Measurements from ENCODE around the gene CRY2. TPM values are rescaled to one million over a fixed set of nuclear protein-coding genes. Genes with fewer than 3 reads are reported as not detected.
A peak's percentile ranks its signal among the peaks of the same experiment; 100 is the strongest.
"Not testable (repeated sequence)": the region's sequence is repeated elsewhere in the genome, so short reads cannot be mapped to it uniquely, and the experiment has no call there.

CRY2 gene
- total RNA-seq, 2 experiments from 2014 or later = 18.4 to 22.7 TPM

DNA sequence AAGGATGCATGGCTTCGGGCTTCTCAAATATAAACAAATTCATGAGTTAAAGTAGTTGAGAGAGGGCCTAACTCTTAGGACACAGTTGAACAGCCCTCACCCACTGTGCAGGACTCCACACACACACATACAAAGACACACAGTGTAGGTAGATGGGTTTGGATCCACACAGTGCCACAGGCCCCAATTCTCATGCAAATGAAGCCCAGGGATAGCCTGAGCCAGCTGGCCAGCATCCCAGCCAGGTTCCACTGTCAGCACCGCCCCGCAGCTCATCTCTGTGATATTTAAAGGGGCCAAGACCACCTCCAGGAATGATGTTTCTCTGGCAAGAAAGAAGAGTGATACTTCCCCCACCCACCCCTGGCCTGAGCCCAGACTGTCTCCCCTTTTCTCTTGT is 30.7 kb upstream of the CRY2 start:
- H3K36me3 Mint-ChIP-seq (ENCODE audit: low read depth) = peaks cover 9% of the 10 kb centered on the region
- DNase-seq = no peak
- POLR2A ChIA-PET = interaction anchor here (1.4 to 2.1 kb wide), 3 partner anchors 13 to 22 kb away, joined by 3 to 12 read pairs (median 5); partner anchors contain the start of gene SLC35C1
- peaks cover 2% of the 10 kb centered on the region for H3K4me1 Mint-ChIP-seq
- H3K27me3 Mint-ChIP-seq = no peaks in the 10 kb centered on the region
- H3K4me3 Mint-ChIP-seq = no peak overlapping the region
- CTCF ChIA-PET = interaction anchor here (1.3 to 1.8 kb wide), 2 partner anchors 26 to 45 kb away, joined by 4 to 5 read pairs; no protein-coding TSS in a partner anchor
- H3K27ac Mint-ChIP-seq = no peak overlapping the region
- H3K9me3 Mint-ChIP-seq = no peaks in the 10 kb centered on the region

DNA sequence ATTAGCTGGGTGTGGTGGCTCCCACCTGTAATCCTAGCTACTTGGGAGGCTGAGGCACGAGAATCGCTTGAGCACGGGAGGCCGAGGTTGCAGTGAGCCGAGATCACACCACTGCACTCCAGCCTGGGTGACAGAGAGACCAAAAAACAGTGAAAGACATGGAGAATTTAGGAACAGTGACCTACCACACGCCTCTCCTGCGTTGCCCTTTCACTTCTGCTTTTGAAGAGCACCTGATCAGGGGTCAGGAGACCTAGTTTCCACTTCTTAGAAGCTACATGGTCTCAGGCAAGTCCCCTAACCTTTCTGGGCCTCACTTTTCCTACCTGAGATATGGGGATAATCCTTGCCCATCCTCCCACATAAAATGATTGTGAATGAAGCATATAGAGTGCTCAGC is 30.1 kb upstream of the CRY2 start:
- Mint-ChIP-seq H3K4me1 (peaks cover 2% of the 10 kb centered on the region), H3K27me3 (no peaks in the 10 kb centered on the region), H3K36me3 (ENCODE audit: low read depth) (peaks cover 7% of the 10 kb centered on the region), H3K9me3 (no peaks in the 10 kb centered on the region), H3K4me3 (no peak overlapping the region), H3K27ac (no peak overlapping the region)
- POLR2A ChIA-PET = interaction anchor here (1.4 to 2.1 kb wide), 4 partner anchors 9 to 22 kb away, joined by 3 to 12 read pairs (median 4); partner anchors contain the start of gene SLC35C1
- CTCF ChIA-PET = interaction anchor here (1.3 kb wide), 1 partner anchor 45 kb away, joined by 4 read pairs; no protein-coding TSS in a partner anchor
- no peak for DNase-seq

DNA sequence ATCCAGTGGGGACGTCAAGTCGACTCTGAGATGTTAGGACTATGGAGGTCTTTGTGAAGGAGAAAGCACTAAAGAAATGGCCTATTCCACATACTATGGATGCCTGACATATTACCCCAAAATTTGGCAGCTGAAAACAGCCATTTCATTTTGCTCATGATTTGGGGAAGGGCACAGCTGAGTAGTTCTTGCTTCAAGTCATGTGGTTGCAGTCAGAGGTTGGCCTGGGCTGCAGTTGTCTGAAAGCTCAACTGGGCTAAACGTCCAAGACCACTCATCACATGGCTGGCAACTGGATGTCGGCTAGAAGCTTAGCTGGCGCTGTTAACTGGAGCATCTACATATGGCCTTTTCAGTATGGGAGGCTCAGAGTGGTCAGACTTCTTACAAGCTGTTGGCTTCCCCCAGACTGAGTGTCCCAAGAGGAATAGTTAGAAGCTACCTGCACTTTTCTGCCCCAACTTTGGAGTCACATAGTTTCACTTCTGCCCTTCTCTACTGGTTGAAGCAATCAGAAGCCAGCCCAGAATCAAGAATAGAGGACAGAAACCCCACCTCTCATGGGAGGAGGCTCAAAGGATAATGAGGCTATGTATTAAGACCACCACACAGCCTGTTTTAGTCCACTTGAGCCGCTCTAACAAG is 28.2 kb upstream of the CRY2 start:
- DNase-seq = no peak
- H3K36me3 Mint-ChIP-seq (ENCODE audit: low read depth) = no peaks in the 10 kb centered on the region
- H3K27me3 Mint-ChIP-seq = peaks cover 2% of the 10 kb centered on the region
- CTCF ChIA-PET = interaction anchor here (1.3 kb wide), 1 partner anchor 15 kb away, joined by 3 read pairs; no protein-coding TSS in a partner anchor
- POLR2A ChIA-PET = interaction anchor here (1.7 kb wide), 1 partner anchor 10 kb away, joined by 4 read pairs; no protein-coding TSS in a partner anchor
- no peaks in the 10 kb centered on the region for H3K4me1 Mint-ChIP-seq
- H3K9me3 Mint-ChIP-seq = no peaks in the 10 kb centered on the region
- no peak overlapping the region for H3K4me3 Mint-ChIP-seq
- no peak overlapping the region for H3K27ac Mint-ChIP-seq

DNA sequence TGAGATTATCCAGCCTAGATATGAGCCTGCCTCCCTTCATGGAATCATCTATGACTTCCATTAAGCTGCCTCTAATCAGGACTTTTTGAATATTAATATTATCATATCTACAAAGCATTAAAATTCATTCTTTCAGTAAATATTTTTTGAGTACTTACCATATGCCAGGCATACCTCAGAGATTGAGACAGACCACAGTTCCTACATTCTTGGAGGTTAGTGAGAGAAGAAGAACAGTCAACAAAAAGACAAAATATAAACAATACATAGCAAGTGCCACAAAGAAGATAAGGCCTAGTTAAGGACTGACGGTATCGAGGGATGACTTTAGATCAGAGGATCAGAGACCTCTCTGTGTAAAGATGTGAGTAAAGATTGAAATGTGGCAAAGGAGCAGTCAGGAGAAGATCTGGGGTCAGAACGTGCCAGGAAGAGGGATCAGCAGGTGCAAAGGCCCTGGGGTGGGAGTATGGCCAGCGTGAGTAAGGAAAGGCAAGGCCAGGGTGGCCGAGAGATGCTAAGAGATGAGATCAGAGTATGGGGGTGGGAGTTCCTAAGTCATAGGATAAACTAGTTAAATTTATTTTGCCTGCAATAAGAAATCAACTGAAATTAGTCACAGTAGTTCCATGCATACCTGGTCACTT is 26.9 kb upstream of the CRY2 start:
- Mint-ChIP-seq H3K4me3 (no peak overlapping the region), H3K27ac (no peak overlapping the region), H3K36me3 (ENCODE audit: low read depth) (no peaks in the 10 kb centered on the region), H3K27me3 (peaks cover 7% of the 10 kb centered on the region), H3K9me3 (no peaks in the 10 kb centered on the region), H3K4me1 (no peaks in the 10 kb centered on the region)
- no peak for DNase-seq
- ChIA-PET CTCF (interaction anchor here (1.0 to 1.3 kb wide), 2 partner anchors 14 to 49 kb away, joined by 3 read pairs; no protein-coding TSS in a partner anchor), POLR2A (no interaction called here)

DNA sequence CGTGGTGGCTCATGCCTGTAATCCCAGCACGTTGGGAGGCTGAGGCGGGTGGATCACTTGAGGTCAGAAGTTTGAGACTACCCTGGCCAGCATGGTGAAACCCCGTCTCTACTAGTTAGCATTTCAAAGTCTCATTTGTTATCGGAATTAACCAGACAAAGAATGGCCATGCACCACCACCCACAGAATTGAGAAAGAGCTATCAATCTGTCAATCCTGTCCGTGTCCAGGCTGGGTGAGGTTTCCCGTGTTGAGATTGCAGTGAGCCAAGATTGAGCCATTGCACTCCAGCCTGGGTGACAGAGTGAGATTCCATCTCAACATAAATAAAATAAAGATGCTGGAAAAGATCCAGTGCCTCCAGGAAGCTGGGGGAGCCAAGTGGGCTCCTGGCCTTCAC is 20.8 kb upstream of the CRY2 start:
- DNase-seq; H3K36me3 Mint-ChIP-seq (ENCODE audit: low read depth); H3K4me3 Mint-ChIP-seq; POLR2A ChIA-PET; H3K4me1 Mint-ChIP-seq; H3K27ac Mint-ChIP-seq; H3K9me3 Mint-ChIP-seq: not testable (repeated sequence)
- CTCF ChIA-PET = interaction anchor here (1.2 to 1.3 kb wide), 2 partner anchors 8 to 17 kb away, joined by 3 to 5 read pairs; no protein-coding TSS in a partner anchor
- H3K27me3 Mint-ChIP-seq = peaks cover 35% of the 10 kb centered on the region

DNA sequence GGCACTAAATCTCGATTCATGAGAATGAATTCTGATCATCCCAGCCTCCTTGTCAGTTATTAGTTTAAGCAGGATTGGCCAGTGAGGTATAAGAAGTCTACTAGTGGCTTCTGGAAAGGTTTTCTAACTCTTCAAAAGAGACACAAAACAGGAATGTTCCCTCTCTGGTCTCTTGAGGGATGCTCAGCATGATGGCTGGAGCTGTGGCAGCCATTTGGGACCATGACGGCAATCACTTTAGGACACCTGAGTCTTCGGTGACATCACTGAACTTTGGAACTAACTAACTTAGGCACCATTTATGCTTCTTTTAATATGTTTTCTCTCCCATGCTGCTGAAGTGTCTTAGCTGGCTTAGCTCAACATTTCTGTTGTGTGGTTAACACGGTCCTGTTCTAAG is 20.2 kb upstream of the CRY2 start:
- no peak overlapping the region for H3K27ac Mint-ChIP-seq
- ChIA-PET POLR2A (no interaction called here), CTCF (no interaction called here)
- peaks cover 3% of the 10 kb centered on the region for H3K36me3 Mint-ChIP-seq (ENCODE audit: low read depth)
- no peak overlapping the region for H3K4me3 Mint-ChIP-seq
- H3K27me3 Mint-ChIP-seq = peaks cover 35% of the 10 kb centered on the region
- H3K4me1 Mint-ChIP-seq = peaks cover 7% of the 10 kb centered on the region
- no peak for DNase-seq
- H3K9me3 Mint-ChIP-seq = no peaks in the 10 kb centered on the region

DNA sequence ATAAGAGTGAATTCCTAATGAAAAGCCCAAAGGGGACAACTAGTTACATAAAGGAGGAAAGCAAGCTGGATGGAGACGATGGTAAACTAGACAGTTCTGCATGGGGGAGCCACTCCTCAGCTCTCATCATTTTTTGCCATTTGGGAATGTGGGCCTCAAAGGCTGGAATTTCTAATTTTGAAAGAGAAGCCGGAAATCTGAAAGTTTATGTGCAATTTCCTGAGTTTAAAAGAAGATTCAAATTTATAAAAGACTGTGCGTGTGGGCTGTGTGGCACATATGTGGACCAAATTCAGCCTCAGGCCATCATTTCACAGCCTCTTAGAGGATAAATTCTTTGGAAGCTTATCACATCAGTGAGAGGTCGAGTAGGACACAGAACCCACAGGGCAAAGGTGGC is 18.3 kb upstream of the CRY2 start:
- Mint-ChIP-seq H3K27ac (no peak overlapping the region), H3K9me3 (no peaks in the 10 kb centered on the region), H3K4me1 (peaks cover 21% of the 10 kb centered on the region), H3K27me3 (peaks cover 34% of the 10 kb centered on the region), H3K4me3 (no peak overlapping the region), H3K36me3 (ENCODE audit: low read depth) (peaks cover 3% of the 10 kb centered on the region)
- ChIA-PET CTCF (interaction anchor here (1.0 to 1.2 kb wide), 2 partner anchors 14 to 20 kb away, joined by 3 read pairs; no protein-coding TSS in a partner anchor), POLR2A (no interaction called here)
- DNase-seq = no peak

DNA sequence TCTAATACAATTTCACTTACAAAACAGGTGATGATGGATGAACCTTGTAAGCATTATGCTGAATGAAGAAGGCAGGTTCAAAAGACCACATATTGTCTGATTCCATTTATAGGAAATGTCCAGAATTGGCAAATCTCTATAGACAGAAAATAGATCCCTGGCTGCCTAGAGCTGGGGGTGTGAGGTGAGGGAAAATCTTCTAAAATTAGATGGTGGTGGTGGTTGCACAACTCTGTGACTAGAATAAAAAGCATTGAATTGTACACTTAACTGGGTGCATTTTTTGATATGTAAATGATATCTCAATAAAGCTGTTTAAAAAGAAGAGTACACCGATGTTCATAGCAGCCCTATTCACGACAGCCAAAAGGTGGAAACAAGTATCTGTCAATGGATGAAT is 16.7 kb upstream of the CRY2 start:
- no peaks in the 10 kb centered on the region for H3K9me3 Mint-ChIP-seq
- peaks cover 33% of the 10 kb centered on the region for H3K4me1 Mint-ChIP-seq
- ChIA-PET CTCF (interaction anchor here (1.6 to 1.8 kb wide), 2 partner anchors 12 to 59 kb away, joined by 4 to 5 read pairs; no protein-coding TSS in a partner anchor), POLR2A (interaction anchor here (2.2 kb wide), 1 partner anchor 26 kb away, joined by 8 read pairs; the partner anchor contains the start of gene SLC35C1)
- peaks cover 28% of the 10 kb centered on the region for H3K27me3 Mint-ChIP-seq
- H3K36me3 Mint-ChIP-seq (ENCODE audit: low read depth) = peaks cover 3% of the 10 kb centered on the region
- DNase-seq = no peak
- no peak overlapping the region for H3K4me3 Mint-ChIP-seq
- H3K27ac Mint-ChIP-seq = no peak overlapping the region

DNA sequence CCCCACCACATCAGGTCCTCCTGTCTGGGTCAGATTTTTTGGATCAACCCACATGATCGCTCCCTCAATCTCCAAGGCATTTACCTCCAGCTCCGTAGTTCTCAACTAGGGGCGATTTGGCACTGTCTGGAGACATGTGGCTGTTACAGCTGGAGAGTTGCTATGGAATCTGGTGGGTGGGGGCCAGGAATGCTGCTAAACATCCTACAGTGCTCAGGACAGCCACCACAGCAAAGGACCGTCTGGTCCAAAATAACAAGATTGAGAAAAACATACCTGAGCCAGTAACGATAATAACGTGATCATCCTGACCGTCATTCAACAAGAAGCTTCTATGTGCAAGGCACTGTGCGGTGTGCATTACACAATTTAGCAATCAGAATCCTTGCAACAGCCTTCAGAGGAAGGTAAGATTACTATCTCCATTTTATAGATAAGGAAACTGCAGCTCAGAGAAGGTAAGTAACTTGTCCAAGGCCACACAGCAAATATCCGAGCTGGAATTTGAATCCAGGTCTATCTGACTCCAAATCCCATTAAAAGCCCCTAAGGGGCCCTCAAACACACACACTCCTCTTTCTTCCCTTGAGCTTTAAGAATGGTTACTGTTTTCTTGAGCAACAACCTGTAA is 14.3 kb upstream of the CRY2 start:
- ChIA-PET CTCF (interaction anchor here (1.4 to 3.3 kb wide), 4 partner anchors 12 to 61 kb away, joined by 3 to 79 read pairs (median 24); partner anchors contain the start of genes CRY2 and SLC35C1), POLR2A (interaction anchor here (2.3 to 3.8 kb wide), 4 partner anchors 8 to 85 kb away, joined by 9 to 41 read pairs (median 10); partner anchors contain the start of genes CRY2 and PEX16)
- DNase-seq = no peak
- H3K27me3 Mint-ChIP-seq = peaks cover 23% of the 10 kb centered on the region
- H3K36me3 Mint-ChIP-seq (ENCODE audit: low read depth) = peaks cover 6% of the 10 kb centered on the region
- no peaks in the 10 kb centered on the region for H3K9me3 Mint-ChIP-seq
- H3K4me1 Mint-ChIP-seq = peaks cover 39% of the 10 kb centered on the region
- H3K27ac Mint-ChIP-seq = no peak overlapping the region
- H3K4me3 Mint-ChIP-seq = no peak overlapping the region

DNA sequence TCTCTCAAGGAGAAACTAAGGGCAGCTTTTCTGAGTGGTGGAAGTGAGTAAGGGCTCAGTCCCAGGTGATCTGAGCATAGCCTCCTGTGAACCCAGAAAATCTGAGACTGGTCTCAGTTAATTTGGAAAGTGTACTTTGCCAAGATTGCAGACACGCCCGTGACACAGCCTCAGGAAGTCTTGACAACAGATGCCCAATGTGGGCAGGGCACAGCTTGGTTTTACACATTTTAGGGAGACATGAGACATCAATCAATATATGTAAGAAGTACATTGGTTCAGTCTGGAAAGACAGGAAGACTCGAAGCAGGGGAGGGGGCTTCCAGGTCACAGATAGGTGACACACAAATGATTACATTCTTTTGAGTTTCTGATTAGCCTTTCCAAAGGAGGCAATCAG is 13.5 kb upstream of the CRY2 start:
- Mint-ChIP-seq H3K36me3 (ENCODE audit: low read depth) (peaks cover 6% of the 10 kb centered on the region), H3K27me3 (peaks cover 14% of the 10 kb centered on the region), H3K9me3 (no peaks in the 10 kb centered on the region), H3K4me1 (peaks cover 39% of the 10 kb centered on the region), H3K4me3 (peak overlapping the region; percentile 77), H3K27ac (peak overlapping the region; percentile 91)
- no peak for DNase-seq
- CTCF ChIA-PET = interaction anchor here (1.4 to 3.3 kb wide), 6 partner anchors 8 to 173 kb away, joined by 3 to 79 read pairs (median 12); partner anchors contain the start of genes CRY2 and SLC35C1
- POLR2A ChIA-PET = interaction anchor here (0.8 to 3.8 kb wide), 10 partner anchors 9 to 405 kb away, joined by 3 to 41 read pairs (median 8); partner anchors contain the start of genes CRY2, PEX16 and SLC35C1

DNA sequence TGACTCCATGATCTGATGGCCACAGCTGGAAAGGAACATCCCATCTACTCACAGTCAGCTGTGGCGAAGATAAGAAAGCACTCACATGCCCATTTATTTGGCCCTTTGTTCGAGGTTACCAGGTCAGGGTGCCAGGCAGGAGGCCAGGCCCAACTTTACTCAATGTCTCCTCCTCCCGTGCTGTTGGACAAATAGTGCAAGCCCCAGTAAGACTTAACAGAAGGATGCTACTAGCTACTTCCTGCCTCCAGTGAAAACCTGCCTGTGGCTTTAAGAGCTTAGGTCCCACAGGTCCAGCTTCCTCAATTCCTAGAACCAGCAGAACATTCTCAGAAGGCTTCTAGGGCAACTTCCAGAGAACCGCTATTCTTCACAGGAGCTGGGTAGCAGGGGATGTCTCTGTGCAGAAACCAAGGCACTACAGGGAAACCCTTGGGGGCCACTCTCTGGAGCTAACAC is 12.9 kb upstream of the CRY2 start:
- H3K36me3 Mint-ChIP-seq (ENCODE audit: low read depth) = peaks cover 6% of the 10 kb centered on the region

DNA sequence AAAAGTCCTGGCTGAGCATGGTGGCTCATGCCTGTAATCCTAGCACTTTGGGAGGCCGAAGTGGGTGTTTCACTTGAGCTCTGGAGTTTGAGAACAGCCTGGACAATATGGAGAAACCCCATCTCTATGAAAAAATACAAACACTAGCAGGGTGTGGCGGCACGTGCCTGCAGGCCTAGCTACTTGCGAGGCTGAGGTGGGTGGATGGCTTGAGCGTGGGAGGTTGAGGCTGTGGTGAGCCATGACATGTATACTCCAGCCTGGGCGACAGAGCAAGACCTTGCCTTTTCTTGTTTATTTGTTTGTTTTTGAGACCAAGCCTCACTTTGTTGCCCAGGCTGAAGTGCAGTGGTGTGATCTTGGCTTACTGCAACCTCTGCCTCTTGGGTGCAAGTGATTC is 8.1 kb upstream of the CRY2 start:
- no peak overlapping the region for H3K4me3 Mint-ChIP-seq
- CTCF ChIA-PET = no interaction called here

More for the DNA sequence above, 12.9 kb upstream of the CRY2 start:
- H3K27ac Mint-ChIP-seq = peak overlapping the region; percentile 91
- ChIA-PET POLR2A (interaction anchor here (0.9 to 3.8 kb wide), 10 partner anchors 8 to 404 kb away, joined by 3 to 41 read pairs (median 8); partner anchors contain the start of genes CRY2, PEX16 and SLC35C1), CTCF (interaction anchor here (0.6 to 3.3 kb wide), 10 partner anchors 9 to 1772 kb away, joined by 3 to 79 read pairs (median 6); partner anchors contain the start of genes CRY2 and SLC35C1)
- peaks cover 39% of the 10 kb centered on the region for H3K4me1 Mint-ChIP-seq
- peak overlapping the region; percentile 77 for H3K4me3 Mint-ChIP-seq
- no peaks in the 10 kb centered on the region for H3K9me3 Mint-ChIP-seq
- peaks cover 12% of the 10 kb centered on the region for H3K27me3 Mint-ChIP-seq
- DNase-seq = peak; percentile 68

More for the DNA sequence above, 8.1 kb upstream of the CRY2 start:
- Mint-ChIP-seq H3K36me3 (ENCODE audit: low read depth) (peaks cover 4% of the 10 kb centered on the region), H3K9me3 (no peaks in the 10 kb centered on the region), H3K27me3 (peaks cover 15% of the 10 kb centered on the region), H3K4me1 (peaks cover 31% of the 10 kb centered on the region), H3K27ac (no peak overlapping the region)
- no peak for DNase-seq
- POLR2A ChIA-PET = interaction anchor here (1.4 kb wide), 1 partner anchor 23 kb away, joined by 3 read pairs; no protein-coding TSS in a partner anchor
